GM19468 (cell line): ENCODE results near the gene GTPBP6.
"Not testable (repeated sequence)": the region's sequence is repeated elsewhere in the genome, so short reads cannot be mapped to it uniquely, and the experiment has no call there.

Experiments used
- ATAC-seq: cut with Tn5 transposase; IDR thresholded peaks from one replicate; pipeline ENCODE4 v1.9.1; 2021; ENCODE audit warnings: mild to moderate bottlenecking, moderate library complexity, moderate number of reproducible peaks; ENCODE audit not compliant: unreplicated experiment; ENCODE audit errors: extremely low read depth

The GTPBP6 gene

DNA sequence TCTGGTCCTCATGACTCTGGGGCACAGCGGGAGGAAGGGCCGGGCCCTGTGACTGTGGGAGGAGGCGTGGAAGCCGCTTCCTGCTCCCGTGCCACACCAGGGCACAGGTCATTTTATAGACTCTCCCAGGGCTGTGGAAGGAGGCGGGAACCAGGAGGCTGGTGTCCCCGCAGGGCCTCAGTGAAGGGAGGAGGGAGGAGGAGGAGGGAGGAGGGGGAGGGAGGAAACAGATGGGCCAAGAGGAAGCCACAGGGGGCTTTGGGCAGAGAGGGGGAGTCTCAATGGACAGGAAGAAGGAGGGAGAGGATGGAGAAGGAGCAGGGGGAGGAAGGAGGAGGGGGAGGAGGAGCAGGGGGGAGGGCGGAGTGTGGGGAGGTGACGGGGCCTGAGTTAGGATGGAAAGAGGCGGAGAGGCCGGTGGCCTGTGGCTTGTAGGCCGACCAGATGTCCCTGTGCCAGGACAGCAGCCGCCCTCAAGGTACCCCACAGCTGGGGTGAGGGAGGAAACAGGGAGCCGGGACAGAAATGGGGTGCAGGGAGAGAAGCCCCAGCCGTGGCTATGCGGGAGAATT is 43.6 kb downstream of the GTPBP6 start:
- ATAC-seq: no peak

DNA sequence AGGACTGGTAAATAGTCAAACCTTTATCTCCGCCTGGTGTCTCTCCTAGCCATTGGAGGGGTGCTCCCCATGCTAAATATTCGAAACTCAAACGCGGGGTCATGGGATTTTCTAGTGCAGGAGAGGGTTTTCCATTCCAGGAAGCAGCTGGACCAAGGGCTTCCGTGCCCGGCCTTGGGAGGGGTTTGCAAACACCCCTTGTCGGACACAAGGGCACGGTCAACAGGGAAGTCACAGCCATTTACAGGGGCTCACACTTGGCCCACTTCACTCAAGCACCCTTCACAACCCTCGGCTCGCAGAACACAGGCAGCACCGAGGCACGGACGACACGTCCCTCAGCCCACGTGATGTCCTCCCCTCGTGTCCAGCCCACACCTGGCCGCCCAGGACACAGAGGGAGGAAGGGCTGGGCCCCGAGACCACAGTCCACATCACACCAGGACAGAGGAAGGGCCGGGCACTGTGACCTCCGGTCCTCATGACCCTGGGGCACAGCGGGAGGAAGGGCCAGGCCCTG is 47.7 kb downstream of the GTPBP6 start:
- ATAC-seq: no peak

DNA sequence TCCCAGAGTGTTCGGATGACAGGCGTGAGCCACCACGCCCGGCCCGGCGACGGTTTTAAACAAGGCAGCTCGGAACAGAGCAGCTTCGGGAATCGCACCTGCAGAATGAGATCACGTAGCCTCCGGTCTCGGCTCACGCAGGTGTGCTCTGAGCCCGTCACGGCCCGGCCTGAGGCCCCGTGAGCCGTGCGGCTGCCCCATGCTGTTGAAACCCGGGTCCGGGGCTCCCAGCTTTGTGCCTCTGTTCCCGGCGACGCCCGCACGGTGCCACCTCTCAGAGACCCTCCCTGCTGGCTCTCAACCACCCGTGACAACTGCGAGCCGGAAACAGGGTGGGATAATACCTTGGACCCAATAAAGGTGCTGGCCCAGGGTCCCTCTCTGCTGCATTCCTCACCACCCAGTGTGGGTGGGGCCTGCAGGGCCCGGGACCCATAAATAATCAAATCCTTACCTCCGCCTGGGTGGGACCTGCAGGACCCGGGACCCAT is 50.8 kb downstream of the GTPBP6 start:
- no peak for ATAC-seq

DNA sequence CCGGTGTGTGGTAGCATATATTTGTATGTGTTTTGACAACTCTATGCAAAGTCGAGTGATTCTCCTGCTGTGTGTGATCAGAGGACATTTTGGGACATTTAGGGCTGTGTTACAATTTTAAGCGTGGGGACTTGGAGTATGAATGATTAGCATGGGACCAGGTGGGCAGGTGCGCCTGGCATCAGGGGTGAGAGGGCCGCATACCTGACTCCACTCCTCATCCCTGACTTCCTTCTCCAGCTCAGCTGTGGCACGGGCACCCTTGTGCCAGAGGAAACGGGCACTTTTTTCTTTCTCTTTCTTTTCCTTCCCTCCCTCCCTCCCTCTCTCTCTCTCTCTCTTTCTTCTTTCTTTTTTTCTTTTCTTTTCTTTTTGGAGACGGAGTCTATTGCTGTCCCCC is 53.1 kb downstream of the GTPBP6 start:
- no peak for ATAC-seq

DNA sequence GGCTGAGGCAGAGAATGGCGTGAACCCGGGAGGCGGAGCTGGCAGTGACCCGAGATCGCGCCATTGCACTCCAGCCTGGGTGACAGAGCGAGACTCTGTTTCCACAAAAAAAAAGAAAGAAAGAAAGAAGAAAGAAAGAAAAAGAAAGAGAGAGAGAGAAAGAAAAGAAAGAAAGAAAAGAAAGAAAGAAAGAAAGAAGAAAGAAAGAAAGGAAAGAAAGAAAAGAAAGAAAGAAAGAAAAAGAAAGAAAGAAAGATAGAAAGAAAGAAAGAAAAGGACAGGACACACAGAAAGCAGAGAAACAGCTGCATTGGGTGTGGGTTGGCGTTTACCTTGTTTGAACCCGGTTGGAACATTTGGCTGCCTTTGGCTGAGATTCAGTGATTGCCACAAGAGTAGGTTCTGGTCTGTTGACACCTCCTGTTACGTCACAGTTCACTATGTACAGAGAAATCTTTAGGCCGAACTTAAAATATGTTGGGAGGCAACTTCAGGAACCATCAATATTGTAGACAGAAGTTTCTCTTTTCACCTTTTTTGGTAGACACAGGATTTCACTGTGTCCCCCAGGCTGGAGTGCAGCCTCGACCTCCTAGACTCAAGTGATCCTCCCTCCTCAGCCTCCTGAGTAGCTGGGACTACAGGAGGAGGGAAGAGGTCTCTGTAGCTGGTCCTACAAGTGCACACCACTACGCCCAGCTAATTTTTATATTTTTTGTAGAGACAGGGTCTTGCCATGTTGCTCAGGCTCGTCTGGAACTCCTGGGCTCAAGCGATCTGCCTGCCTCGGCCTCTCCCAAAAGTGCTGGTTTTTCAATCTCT is 53.8 kb downstream of the GTPBP6 start:
- no peak for ATAC-seq

DNA sequence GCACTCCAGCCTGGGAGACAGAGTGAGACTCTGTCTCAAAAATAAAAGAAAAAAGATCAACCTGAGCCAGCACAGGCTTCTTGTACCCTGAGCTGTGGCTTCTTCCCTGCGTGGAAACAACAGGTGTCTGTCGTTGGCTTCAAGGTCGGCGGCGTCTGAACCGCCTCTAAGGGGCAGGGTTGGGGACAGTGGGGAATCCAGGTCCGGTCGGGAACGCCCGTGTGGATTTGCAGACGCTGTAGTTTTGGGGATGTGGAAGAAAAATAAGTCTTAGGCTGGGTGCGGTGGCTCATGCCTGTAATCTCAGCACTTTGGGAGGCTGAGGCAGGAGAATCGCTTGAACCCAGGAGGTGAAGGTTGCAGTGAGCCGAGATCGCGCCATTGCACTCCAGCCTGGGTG is 54.6 kb downstream of the GTPBP6 start:
- ATAC-seq: not testable (repeated sequence)

DNA sequence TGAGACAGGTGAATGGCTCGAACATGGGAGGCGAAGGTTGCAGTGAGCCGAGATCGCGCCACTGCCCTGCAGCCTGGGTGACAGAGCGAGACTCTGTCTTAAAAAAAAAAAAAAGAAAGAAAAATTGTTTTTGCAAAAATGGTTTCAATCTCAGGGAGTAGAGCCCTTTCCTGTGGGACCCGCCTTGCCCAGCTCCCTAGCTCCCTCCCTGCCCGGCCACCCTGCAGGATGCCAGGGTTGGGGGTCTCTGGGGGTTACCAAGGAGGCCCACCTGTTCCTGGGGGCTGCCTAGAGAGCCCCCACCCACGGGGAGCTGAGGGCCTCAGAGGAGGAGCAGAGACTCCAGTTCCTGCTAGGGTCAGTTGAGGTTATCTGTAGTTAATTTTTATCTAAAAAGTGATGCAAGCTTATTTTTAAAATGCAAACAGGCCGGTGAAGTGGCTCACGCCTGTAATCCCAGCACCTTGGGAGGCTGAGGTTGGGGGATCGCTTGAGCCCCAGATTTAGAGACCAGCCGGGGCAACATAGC is 56.2 kb downstream of the GTPBP6 start:
- ATAC-seq: peak; percentile 56

DNA sequence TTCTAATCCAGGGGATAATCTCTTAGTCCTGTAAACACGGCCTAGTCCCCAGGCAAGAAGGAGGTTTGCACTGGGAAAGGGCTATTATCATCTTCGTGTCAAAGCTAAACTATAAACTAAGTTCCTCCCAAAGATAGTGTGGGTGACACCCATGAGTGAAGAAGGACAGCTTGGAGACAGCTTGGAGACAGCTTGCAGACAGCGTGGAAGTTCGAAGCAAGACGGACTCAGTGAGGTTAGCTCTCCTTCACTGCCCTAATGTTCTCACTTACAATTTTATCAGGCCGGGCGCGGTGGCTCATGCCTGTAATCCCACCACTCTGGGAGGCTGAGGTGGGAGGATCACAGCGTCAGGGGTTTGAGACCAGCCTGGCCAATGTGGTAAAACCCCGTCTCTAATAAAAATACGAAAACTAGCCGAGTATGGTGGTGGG is 56.7 kb downstream of the GTPBP6 start:
- ATAC-seq: no peak

DNA sequence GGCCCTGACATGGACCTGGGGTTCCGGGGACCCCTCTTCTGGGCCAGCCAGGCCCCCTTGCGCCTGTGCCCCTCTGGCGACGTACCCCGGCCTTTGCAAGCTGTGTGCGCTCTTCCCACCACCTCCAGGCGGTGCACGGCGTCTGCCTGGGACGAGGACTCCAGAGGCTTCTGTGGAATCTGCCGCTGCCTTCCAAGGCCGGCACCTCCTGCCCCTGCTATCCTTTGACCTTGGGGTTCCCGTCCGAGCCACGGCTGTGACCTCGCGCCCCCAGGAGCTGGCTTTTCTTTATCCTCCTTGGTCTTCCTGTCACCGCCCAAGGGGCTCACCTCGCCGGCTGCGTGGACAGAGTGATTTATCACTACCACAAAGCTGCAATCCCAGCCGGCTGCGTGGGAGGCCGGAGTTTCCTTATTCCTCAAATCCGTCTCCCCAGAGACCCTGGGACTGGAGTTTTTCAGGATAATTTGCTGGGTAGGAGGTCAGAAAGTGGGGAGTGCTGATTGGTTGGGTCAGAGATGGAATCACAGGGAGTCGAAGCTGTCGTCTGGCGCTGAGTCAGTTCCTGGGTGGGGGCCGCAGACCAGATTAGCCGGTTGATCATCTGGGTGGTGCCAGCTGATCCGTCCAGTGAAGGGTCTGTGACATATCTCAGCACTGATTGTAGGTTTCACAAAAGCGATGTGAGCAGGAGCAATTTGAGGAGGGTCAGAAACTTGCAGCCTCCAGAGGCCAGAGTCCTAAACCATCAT is 57.3 kb downstream of the GTPBP6 start:
- no peak for ATAC-seq

DNA sequence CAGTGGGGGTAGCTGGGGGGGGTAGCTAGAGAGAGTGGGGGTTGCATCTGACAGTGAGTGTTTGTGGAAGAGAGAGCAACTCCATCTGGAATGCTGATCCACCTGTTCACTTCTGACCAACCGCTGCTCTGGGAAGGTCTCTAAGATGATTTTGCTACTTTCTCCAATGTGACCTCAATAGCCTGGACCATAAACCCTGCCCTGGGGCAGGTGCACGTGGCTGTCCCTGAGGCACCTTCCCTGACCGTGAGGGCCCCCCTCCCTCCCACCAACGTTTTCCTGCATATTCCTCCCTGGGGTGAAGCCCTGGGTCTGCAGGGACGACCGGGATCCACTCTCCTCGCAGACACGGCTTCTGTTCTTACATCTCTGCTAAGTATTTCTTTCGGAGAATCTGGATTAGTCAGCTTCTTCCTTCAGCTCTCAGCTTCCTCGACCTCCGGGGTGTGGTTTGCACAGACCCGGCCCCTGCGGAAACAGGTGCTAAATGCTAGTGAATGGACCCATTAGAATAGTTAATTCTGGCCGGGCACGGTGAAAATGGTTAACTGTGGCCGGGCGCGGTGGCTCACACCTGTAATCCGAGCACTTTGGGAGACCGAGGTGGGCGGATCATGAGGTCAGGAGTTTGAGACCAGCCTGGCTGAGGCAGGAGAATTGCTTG is 58.8 kb downstream of the GTPBP6 start:
- ATAC-seq: no peak

DNA sequence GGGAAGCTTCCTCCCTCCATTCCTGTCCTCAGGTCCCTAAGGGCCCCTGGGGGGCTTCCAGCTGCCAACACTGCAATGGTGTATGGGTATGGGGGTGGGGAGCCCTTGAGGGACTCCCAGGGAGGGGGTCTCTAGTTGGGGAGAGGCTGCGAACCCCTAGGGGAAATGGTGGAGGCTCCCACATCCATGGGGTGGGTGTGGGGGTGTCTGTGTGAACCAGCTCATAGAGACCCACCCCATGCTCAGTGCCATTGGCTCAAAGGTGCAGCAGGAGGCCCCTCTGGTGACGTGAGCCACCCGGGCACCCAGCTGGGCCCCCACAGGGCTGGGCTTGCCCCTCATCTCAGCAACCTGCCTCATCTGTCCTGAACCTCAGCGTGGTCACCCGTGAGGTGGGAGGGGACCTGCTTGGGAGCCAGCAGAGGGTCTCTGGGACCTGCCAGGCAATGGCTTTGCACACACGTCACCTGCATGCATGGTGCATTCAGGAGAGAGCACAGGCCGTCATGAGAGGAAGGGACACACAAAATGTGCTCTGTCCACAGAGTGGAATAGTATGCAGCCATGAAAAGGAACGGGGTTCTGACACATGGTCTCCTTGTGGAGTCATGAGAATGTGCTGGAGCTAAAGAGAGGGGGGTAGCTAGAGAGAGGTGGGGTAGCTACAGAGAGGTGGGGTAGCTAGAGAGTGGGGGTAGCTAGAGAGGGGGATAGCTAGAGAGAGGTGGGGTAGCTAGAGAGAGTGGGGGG is 60.1 kb downstream of the GTPBP6 start:
- ATAC-seq: no peak

DNA sequence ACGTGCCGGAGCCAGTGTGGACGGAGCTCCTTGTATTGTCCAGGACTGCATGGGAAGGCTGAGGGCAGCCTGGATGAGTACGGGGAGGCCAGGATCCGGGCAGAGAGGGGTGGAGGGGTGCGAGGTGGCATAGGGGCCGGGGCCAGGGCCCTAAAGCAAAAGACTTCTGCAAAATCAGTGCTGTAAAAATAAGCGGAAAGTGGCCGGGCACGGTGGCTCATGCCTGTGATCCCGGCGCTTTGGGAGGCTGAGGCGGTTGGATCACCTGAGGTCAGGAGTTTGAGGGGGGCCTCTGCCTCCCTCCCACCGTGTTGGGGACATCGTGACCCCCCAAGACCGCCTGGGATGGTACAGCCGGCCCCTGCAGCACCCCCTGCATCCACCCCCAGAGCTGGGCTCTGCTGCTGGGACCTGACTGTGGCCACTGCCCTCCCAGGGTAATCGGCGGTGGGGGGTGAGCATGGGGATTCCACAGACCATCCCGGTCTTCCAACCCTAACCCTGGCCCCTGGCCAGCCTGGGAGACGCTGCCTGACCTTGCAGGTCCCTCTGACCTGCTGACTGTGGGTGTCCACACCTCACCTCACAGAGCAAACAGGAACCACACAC is 60.8 kb downstream of the GTPBP6 start:
- ATAC-seq: no peak

DNA sequence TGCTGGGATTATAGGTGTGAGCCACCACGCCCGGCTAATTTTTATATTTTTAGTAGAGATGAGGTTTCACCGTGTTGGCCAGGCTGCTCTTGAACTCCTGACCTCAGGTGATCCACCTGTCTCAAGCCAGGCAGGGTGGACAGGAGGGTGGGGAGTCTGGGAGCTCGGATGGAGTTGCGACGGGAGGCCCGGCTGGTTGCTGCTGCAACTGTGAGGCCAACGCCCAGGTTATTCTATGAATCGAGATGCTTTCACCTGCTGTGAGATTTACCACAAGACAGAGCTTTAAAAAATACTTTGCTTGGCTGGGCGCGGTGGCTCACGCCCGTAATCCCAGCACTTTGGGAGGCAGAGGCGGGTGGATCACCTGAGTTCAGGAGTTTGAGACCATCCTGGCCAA is 61.5 kb downstream of the GTPBP6 start:
- not testable (repeated sequence) for ATAC-seq

DNA sequence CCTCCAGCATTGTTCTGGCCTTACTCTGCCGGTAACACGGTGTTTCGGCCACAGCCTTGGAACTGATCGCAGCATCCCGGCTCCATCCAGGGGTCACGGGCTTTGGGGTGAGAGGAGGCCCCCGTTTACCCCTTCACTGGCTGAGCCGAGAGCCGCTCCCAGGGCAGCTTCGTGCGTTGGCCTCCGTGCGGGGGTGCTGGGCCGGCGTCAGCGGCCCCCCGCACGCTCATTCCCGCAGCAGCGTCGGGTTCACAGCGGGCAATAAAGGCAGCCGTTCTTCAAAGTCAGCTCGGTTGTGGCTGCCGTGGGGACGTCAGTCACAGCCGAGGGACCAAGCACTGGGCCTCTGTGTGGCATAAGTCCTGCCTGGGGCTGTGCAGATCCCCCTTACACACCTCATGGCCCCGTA is 62.7 kb downstream of the GTPBP6 start:
- no peak for ATAC-seq
